H1 (cell line): Measurements from ENCODE around the gene PSAP. TPM values are rescaled to one million over a fixed set of nuclear protein-coding genes. Genes with fewer than 3 reads are reported as not detected.

ENCODE experiments used
- CTCF ChIA-PET: fragments of 300-600 bp; sonication (Branson Sonifier 250); formaldehyde crosslinking; loops from one replicate; lab custom pipeline; 2021; ENCODE audit not compliant: partially characterized antibody; lab: Charles Lee
- POLR2A ChIA-PET: fragments of 300-600 bp; sonication (Branson Sonifier 250); formaldehyde crosslinking; loops from one replicate; lab custom pipeline; 2021; ENCODE audit warnings: inconsistent platforms; ENCODE audit not compliant: partially characterized antibody; lab: Charles Lee
- DNase-seq, 2 experiments: peaks; one replicate each; pipeline versions ENCODE4 v3.0.0 to v3.0.0-alpha.2; 2010 to 2022; ENCODE audit warnings: low spot score in 2 of 2, low read depth in 1 of 2, mixed read lengths in 1 of 2
- FAIRE-seq: peaks from 2 replicates; lab custom pipeline; 2011; peaks lifted over from hg19 to GRCh38; lab: Jason Lieb, UNC
- H2AFZ ChIP-seq: 2 replicates; pipeline ENCODE4 v1.8.1; 2012; ENCODE audit warnings: low read length, inconsistent platforms
- H2AK5ac ChIP-seq: 2 replicates; pipeline ENCODE4 v1.6.1; 2013; ENCODE audit warnings: low read depth, low read length
- H2BK120ac ChIP-seq: replicated peaks from 2 replicates; pipeline ENCODE3; 2013; ENCODE audit warnings: low read depth, low read length, inconsistent platforms
- H2BK12ac ChIP-seq: 2 replicates; pipeline ENCODE4 v1.6.1; 2013; ENCODE audit warnings: low read depth, low read length
- H2BK15ac ChIP-seq: 2 replicates; pipeline ENCODE4 v1.6.1; 2013; ENCODE audit warnings: low read length
- H2BK20ac ChIP-seq: 2 replicates; pipeline ENCODE4 v1.6.1; 2013; ENCODE audit warnings: low read length
- H2BK5ac ChIP-seq: 2 replicates; pipeline ENCODE4 v1.6.1; 2013; ENCODE audit warnings: low read depth, low read length
- H3K14ac ChIP-seq: 2 replicates; pipeline ENCODE4 v1.6.1; 2013; ENCODE audit warnings: inconsistent platforms; ENCODE audit not compliant: insufficient read length
- H3K18ac ChIP-seq: 2 replicates; pipeline ENCODE4 v1.6.1; 2013; ENCODE audit warnings: low read length; ENCODE audit errors: extremely low read depth
- H3K23ac ChIP-seq: 2 replicates; pipeline ENCODE4 v1.6.1; 2013; ENCODE audit warnings: inconsistent platforms; ENCODE audit not compliant: insufficient read length
- H3K23me2 ChIP-seq: 2 replicates; pipeline ENCODE4 v1.6.1; 2013; ENCODE audit warnings: low read depth, low read length
- H3K27ac ChIP-seq: 2 replicates; pipeline ENCODE4 v1.6.1; 2011; ENCODE audit warnings: low read depth, low read length, inconsistent platforms
- H3K27me3 ChIP-seq, 4 experiments: replicated peaks in 1 of 4; 1 replicate in 1 of 4; 2 replicates in 3 of 4; pipeline versions ENCODE4 v1.6.1 to v1.8.1; 2011 to 2013; ENCODE audit warnings: low read length in 3 of 4, mild to moderate bottlenecking in 3 of 4, inconsistent platforms in 2 of 4, mixed read lengths in 2 of 4, moderate library complexity in 1 of 4; ENCODE audit not compliant: control insufficient read depth in 3 of 4, insufficient read depth in 3 of 4; ENCODE audit errors: extremely low read depth in 1 of 4
- H3K36me3 ChIP-seq, 4 experiments: 2 replicates each; pipeline versions ENCODE4 v1.6.1 to v1.8.1; 2011 to 2013; ENCODE audit warnings: mild to moderate bottlenecking in 4 of 4, low read length in 3 of 4, moderate library complexity in 2 of 4, control low read depth in 1 of 4, inconsistent platforms in 1 of 4; ENCODE audit not compliant: insufficient read depth in 4 of 4, control insufficient read depth in 2 of 4
- H3K4ac ChIP-seq: replicated peaks from 2 replicates; pipeline ENCODE3; 2013; ENCODE audit warnings: low read length, low read depth, mixed read lengths, inconsistent platforms; ENCODE audit not compliant: insufficient read length
- H3K4me1 ChIP-seq, 4 experiments: replicated peaks in 1 of 4; 1 replicate in 1 of 4; 2 replicates in 3 of 4; pipeline versions ENCODE4 v1.6.1 to v1.8.1; 2011 to 2013; ENCODE audit warnings: low read length in 3 of 4, inconsistent platforms in 2 of 4, mixed read lengths in 1 of 4; ENCODE audit not compliant: insufficient read depth in 4 of 4, control insufficient read depth in 3 of 4
- H3K4me2 ChIP-seq, 2 experiments: 2 replicates each; pipeline versions ENCODE4 v1.6.1 to v1.8.1; 2011 to 2013; ENCODE audit warnings: low read depth in 2 of 2, low read length in 2 of 2, control low read depth in 1 of 2, inconsistent platforms in 1 of 2, mild to moderate bottlenecking in 1 of 2; ENCODE audit not compliant: insufficient read depth in 1 of 2
- H3K4me3 ChIP-seq, 4 experiments: fragments of 200-600, 300-600 bp in 1 of 4; sonication (generic), shearing (Covaris generic), sonication (Bioruptor Twin) in 1 of 4; 2 replicates each; pipeline versions ENCODE4 v1.5.1 to v1.8.1; 2011 to 2016; ENCODE audit warnings: low read length in 4 of 4, low read depth in 3 of 4, control low read depth in 2 of 4, inconsistent platforms in 2 of 4, mild to moderate bottlenecking in 2 of 4, mixed read lengths in 1 of 4, moderate library complexity in 1 of 4; ENCODE audit not compliant: insufficient read depth in 2 of 4; ENCODE audit errors: extremely low read depth in 1 of 4
- H3K56ac ChIP-seq: replicated peaks from 2 replicates; pipeline ENCODE3; 2013; ENCODE audit warnings: low read depth, mild to moderate bottlenecking, mixed read lengths, low read length, inconsistent platforms; ENCODE audit not compliant: insufficient read length
- H3K79me1 ChIP-seq: 2 replicates; pipeline ENCODE4 v1.6.1; 2013; ENCODE audit warnings: low read depth, low read length, control low read depth
- H3K79me2 ChIP-seq, 2 experiments: 2 replicates each; pipeline versions ENCODE4 v1.6.1 to v1.8.1; 2012 to 2013; ENCODE audit warnings: low read length in 2 of 2, mild to moderate bottlenecking in 2 of 2, inconsistent platforms in 1 of 2; ENCODE audit not compliant: insufficient read depth in 2 of 2, control insufficient read depth in 1 of 2
- H3K9ac ChIP-seq, 4 experiments: replicated peaks in 1 of 4; 1 replicate in 1 of 4; 2 replicates in 3 of 4; pipeline versions ENCODE4 v1.6.1 to v1.8.1; 2011 to 2013; ENCODE audit warnings: low read depth in 3 of 4, low read length in 3 of 4, control low read depth in 2 of 4, mild to moderate bottlenecking in 2 of 4, moderate library complexity in 2 of 4, inconsistent platforms in 1 of 4; ENCODE audit errors: extremely low read depth in 1 of 4
- H3K9me3 ChIP-seq, 2 experiments: 2 replicates each; pipeline versions ENCODE4 v1.6.1 to v1.8.1; 2012 to 2013; ENCODE audit warnings: mild to moderate bottlenecking in 2 of 2, moderate library complexity in 2 of 2, control low read depth in 1 of 2, inconsistent platforms in 1 of 2, low read depth in 1 of 2, low read length in 1 of 2, mixed read lengths in 1 of 2; ENCODE audit not compliant: insufficient read depth in 2 of 2
- H4K20me1 ChIP-seq, 2 experiments: replicated peaks in 1 of 2; 2 replicates each; pipeline versions ENCODE3 to v1.8.1; 2011 to 2013; ENCODE audit warnings: inconsistent platforms in 2 of 2, low read length in 2 of 2, mild to moderate bottlenecking in 1 of 2; ENCODE audit not compliant: insufficient read depth in 2 of 2, control insufficient read depth in 1 of 2
- H4K5ac ChIP-seq: 2 replicates; pipeline ENCODE4 v1.6.1; 2013; ENCODE audit warnings: low read length, low read depth, mixed read lengths, inconsistent platforms; ENCODE audit not compliant: insufficient read length
- H4K8ac ChIP-seq: 2 replicates; pipeline ENCODE4 v1.8.0; 2013; ENCODE audit warnings: mild to moderate bottlenecking, moderate library complexity, low read length, inconsistent platforms; ENCODE audit not compliant: insufficient read depth; ENCODE audit errors: extremely low read depth
- H4K91ac ChIP-seq: replicated peaks from 2 replicates; pipeline ENCODE3; 2013; ENCODE audit warnings: low read length, mixed read lengths, inconsistent platforms; ENCODE audit not compliant: insufficient read length
- EGR1 ChIP-seq: IDR thresholded peaks from 2 replicates; pipeline ENCODE4 v1.6.1; 2011; ENCODE audit warnings: low read depth, low read length, borderline replicate concordance
- EP300 ChIP-seq, 2 experiments: IDR thresholded peaks; 1 replicate in 1 of 2; 2 replicates in 1 of 2; pipeline ENCODE4 v1.6.1; 2011 to 2012; ENCODE audit warnings: low read depth in 2 of 2, low read length in 2 of 2, mild to moderate bottlenecking in 2 of 2, borderline replicate concordance in 1 of 2, inconsistent platforms in 1 of 2, moderate library complexity in 1 of 2
- EZH2 ChIP-seq: fragments of 200-600 bp; sonication (generic); IDR thresholded peaks from 2 replicates; pipeline ENCODE4 v1.7.1; 2012; ENCODE audit warnings: low read depth, mild to moderate bottlenecking, moderate library complexity, low read length, inconsistent platforms; ENCODE audit not compliant: severe bottlenecking
- RNF2 ChIP-seq: fragments of 200-900, 300-1000 bp; sonication (generic); IDR thresholded peaks from 2 replicates; pipeline ENCODE4 v1.7.1; 2016; ENCODE audit warnings: borderline replicate concordance, low read depth, mild to moderate bottlenecking, antibody characterized with exemption, low read length; ENCODE audit not compliant: poor library complexity, severe bottlenecking; ENCODE audit errors: missing control alignments
- SIN3A ChIP-seq, 2 experiments: IDR thresholded peaks in 1 of 2; conservative IDR thresholded peaks in 1 of 2; 2 replicates each; pipeline ENCODE4 v1.6.1; 2011 to 2012; ENCODE audit warnings: low read length in 2 of 2, improper control_type of control experiment in 1 of 2, low read depth in 1 of 2, mild to moderate bottlenecking in 1 of 2
- SP1 ChIP-seq: IDR thresholded peaks from 2 replicates; pipeline ENCODE4 v1.6.1; 2011; ENCODE audit warnings: low read depth, low read length
- TEAD4 ChIP-seq: IDR thresholded peaks from 2 replicates; pipeline ENCODE4 v1.6.1; 2012; ENCODE audit warnings: low read depth, low read length, inconsistent platforms, mixed read lengths
- WGBS, 2 experiments: shearing (Covaris generic) in 1 of 2; methylation state at CpG; one replicate each; pipeline versions ENCODE4 v1.1.6 to v1.1.7; 2013 to 2015; ENCODE audit warnings: low lambda C conversion rate in 2 of 2, mixed read lengths in 2 of 2, inconsistent platforms in 1 of 2, low coverage in 1 of 2, missing lambda C conversion rate in 1 of 2; ENCODE audit not compliant: insufficient replicate concordance in 2 of 2, insufficient coverage in 1 of 2, insufficient read length in 1 of 2; ENCODE audit errors: extremely low coverage in 1 of 2, missing lambda C conversion rate in 1 of 2; 5-methylcytosine and 5-hydroxymethylcytosine counted together
- polyA plus RNA-seq, 7 experiments: library from polyadenylated mRNA; depleted of rRNA in 3 of 7; stranded (reverse) in 5 of 7; unstranded in 2 of 7; fragments of >200 nt in 5 of 7; fragments of 200-250 nt in 2 of 7; gene quantifications; 1 replicate in 5 of 7; 2 replicates in 1 of 7; 4 replicates in 1 of 7; pipeline versions ENCODE4 v1.2.1 to v1.2.3, GENCODE V29; 2011 to 2013; ENCODE audit warnings: missing spikeins in 2 of 7, mixed read lengths in 2 of 7
- total RNA-seq: library from RNA; stranded (reverse); fragmentation: NEBNext Ultra II Directional; extraction: Animal tissue kit (Norgen Biotek cat#: 25700); gene quantifications from 2 replicates; pipeline ENCODE4 v1.2.1, GENCODE V29; 2021

The PSAP gene
- total and polyA plus RNA-seq, 2 of the 8 experiments (the other 6 are each of a cell fraction or from before 2014, with no cell fraction given) = 386 to 504 TPM

- no peak overlapping the region for H3K9ac ChIP-seq
- no peak for FAIRE-seq
- H4K91ac ChIP-seq = no peak overlapping the region
- H3K56ac ChIP-seq = no peak overlapping the region
- H3K27ac ChIP-seq = peak overlapping the region; percentile 43; the same call in 1 of the 2 replicates
- H2BK15ac ChIP-seq = no peak overlapping the region
- peaks cover 41 to 94% of the 10 kb centered on the region in 2 experiments for H3K79me2 ChIP-seq
- H2AFZ ChIP-seq = no peak overlapping the region
- H3K9me3 ChIP-seq = no peaks in the 10 kb centered on the region
- H3K23me2 ChIP-seq = no peaks in the 10 kb centered on the region
- H3K79me1 ChIP-seq = peaks cover 21% of the 10 kb centered on the region
- ChIA-PET POLR2A (interaction anchor here (1.0 to 2.8 kb wide), 3 partner anchors 14 to 23 kb away, joined by 5 to 11 read pairs (median 5); partner anchors contain the start of gene PSAP), CTCF (interaction anchor here (0.9 to 11.0 kb wide), 11 partner anchors 9 to 108 kb away, joined by 3 to 113 read pairs (median 5); partner anchors contain the start of gene VSIR)
- H4K5ac ChIP-seq = no peak overlapping the region
- H3K4me3 ChIP-seq = no peak overlapping the region
- no peak overlapping the region for H2BK20ac ChIP-seq
- no peak overlapping the region for H4K8ac ChIP-seq
- H3K4ac ChIP-seq = no peak overlapping the region
- no peak overlapping the region for H3K18ac ChIP-seq
- H3K36me3 ChIP-seq = peaks cover 3 to 7% (median 5%) of the 10 kb centered on the region in 4 experiments; a peak in 6 of 8 replicates
- 93% methylated on average over 4 of the region's 4 CpGs; no CpG with 5 or more reads in 1 of the 2 experiments for WGBS, 2 experiments
- H2BK12ac ChIP-seq = peak overlapping the region; percentile 39; the same call in 1 of the 2 replicates
- no peak for DNase-seq
- peaks cover 11 to 28% (median 12%) of the 10 kb centered on the region in 4 experiments for H3K4me1 ChIP-seq
- no peak overlapping the region for H3K4me2 ChIP-seq
- H2BK120ac ChIP-seq = no peak overlapping the region
- H4K20me1 ChIP-seq = peaks cover 39 to 40% of the 10 kb centered on the region in 2 experiments
- no peak overlapping the region for H3K23ac ChIP-seq
- peak overlapping the region; percentile 75; the same call in 1 of the 2 replicates for H2BK5ac ChIP-seq
- no peak overlapping the region for H2AK5ac ChIP-seq
- H3K14ac ChIP-seq = no peak overlapping the region
- no peaks in the 10 kb centered on the region for H3K27me3 ChIP-seq
- TF ChIP-seq SP1 (no peak), RNF2 (no peak), SIN3A (conservative IDR thresholded peaks at IDR 0.05 in 1 of 2, IDR thresholded peaks at IDR 0.05 in 1 of 2; ENCODE audit: low read depth in 1 of 2, low read length in 2 of 2) (no peak), EZH2 (no peak), EP300 (IDR thresholded peaks at IDR 0.05; ENCODE audit: borderline replicate concordance in 1 of 2, low read depth in 2 of 2, low read length in 2 of 2) (no peak), TEAD4 (no peak), EGR1 (no peak)
These were observed 14.5 kb downstream of the PSAP start for GRCh38 chr10:71836596-71836974.
